HEK293T (cell line): ENCODE measurements around the gene GFY.

Source experiments
- CTCF ChIA-PET: fragments of 350-600 bp; formaldehyde crosslinking; extraction: SDS; loops from one replicate; lab custom pipeline; 2021; ENCODE audit warnings: antibody characterized with exemption, inconsistent platforms; lab: Yijun Ruan, JAX
- POLR2A ChIA-PET: fragments of 350-600 bp; formaldehyde crosslinking; extraction: SDS; loops from one replicate; lab custom pipeline; 2020; ENCODE audit warnings: antibody characterized with exemption, inconsistent platforms; lab: Yijun Ruan, JAX
- DNase-seq: peaks from one replicate; pipeline ENCODE4 v3.0.0; 2012; ENCODE audit warnings: mixed read lengths; ENCODE audit errors: extremely low spot score
- ARNT ChIP-seq: fragments of 450-650 bp; IDR thresholded peaks from 2 replicates; pipeline ENCODE4 v1.6.1; 2017; ENCODE audit warnings: mild to moderate bottlenecking
- BHLHE40 ChIP-seq: fragments of 450-650 bp; IDR thresholded peaks from 2 replicates; pipeline ENCODE4 v1.6.1; 2016; ENCODE audit warnings: mild to moderate bottlenecking, moderate library complexity, borderline replicate concordance
- CTBP1 ChIP-seq: fragments of 450-650 bp; IDR thresholded peaks from 2 replicates; pipeline ENCODE4 v1.6.1; 2016; ENCODE audit warnings: borderline replicate concordance
- ELF4 ChIP-seq: fragments of 450-650 bp; IDR thresholded peaks from 2 replicates; pipeline ENCODE4 v1.6.1; 2017; ENCODE audit warnings: antibody characterized with exemption
- FOXA1 ChIP-seq: fragments of 450-650 bp; IDR thresholded peaks from 2 replicates; pipeline ENCODE4 v1.6.1; 2016; ENCODE audit warnings: mild to moderate bottlenecking
- FOXK2 ChIP-seq: fragments of 450-650 bp; IDR thresholded peaks from 2 replicates; pipeline ENCODE4 v1.6.1; 2016; ENCODE audit warnings: mild to moderate bottlenecking
- FOXM1 ChIP-seq: fragments of 450-650 bp; IDR thresholded peaks from 2 replicates; pipeline ENCODE4 v1.6.1; 2017; ENCODE audit warnings: mild to moderate bottlenecking, borderline replicate concordance
- HDGF ChIP-seq: fragments of 450-650 bp; IDR thresholded peaks from 2 replicates; pipeline ENCODE4 v1.6.1; 2017; ENCODE audit warnings: antibody characterized with exemption, borderline replicate concordance
- L3MBTL2 ChIP-seq: fragments of 450-650 bp; conservative IDR thresholded peaks from 2 replicates; pipeline ENCODE4 v1.6.1; 2016; ENCODE audit warnings: mild to moderate bottlenecking
- LEF1 ChIP-seq: fragments of 450-650 bp; IDR thresholded peaks from 2 replicates; pipeline ENCODE4 v1.6.1; 2017; ENCODE audit warnings: mild to moderate bottlenecking, borderline replicate concordance
- NFRKB ChIP-seq: fragments of 450-650 bp; IDR thresholded peaks from 2 replicates; pipeline ENCODE4 v1.6.1; 2016; ENCODE audit warnings: mild to moderate bottlenecking, moderate library complexity
- PKNOX1 ChIP-seq: fragments of 450-650 bp; IDR thresholded peaks from 2 replicates; pipeline ENCODE4 v1.6.1; 2016
- SP1 ChIP-seq: fragments of 450-650 bp; IDR thresholded peaks from 2 replicates; pipeline ENCODE4 v1.6.1; 2017
- SUZ12 ChIP-seq: fragments of 450-650 bp; IDR thresholded peaks from 2 replicates; pipeline ENCODE4 v1.6.1; 2016; ENCODE audit warnings: mild to moderate bottlenecking
- TARDBP ChIP-seq: fragments of 450-650 bp; IDR thresholded peaks from 2 replicates; pipeline ENCODE4 v1.6.1; 2016
- ZNF384 ChIP-seq: fragments of 450-650 bp; IDR thresholded peaks from 2 replicates; pipeline ENCODE4 v1.6.1; 2016

GFY gene

GRCh38 chr19:49421039-49421877, 3.9 kb upstream of the GFY start:
- TF ChIP-seq L3MBTL2: peak; percentile 64
- peak; percentile 84; the same call in 1 of the 2 replicates for TF ChIP-seq CTBP1
- no peak for TF ChIP-seq SUZ12
- TF ChIP-seq HDGF: no peak
- no peak for TF ChIP-seq LEF1
- TF ChIP-seq NFRKB: no peak
- no peak for TF ChIP-seq ARNT
- TF ChIP-seq BHLHE40: no peak
- DNase-seq: peak; percentile 81
- ChIA-PET POLR2A (interaction anchor here (1.2 to 1.8 kb wide), 2 partner anchors 10 to 32 kb away, joined by 5 to 6 read pairs; partner anchors contain the start of gene ALDH16A1), CTCF (interaction anchor here (0.8 kb wide), 1 partner anchor 14 kb away, joined by 4 read pairs; no protein-coding TSS in a partner anchor)

DNA sequence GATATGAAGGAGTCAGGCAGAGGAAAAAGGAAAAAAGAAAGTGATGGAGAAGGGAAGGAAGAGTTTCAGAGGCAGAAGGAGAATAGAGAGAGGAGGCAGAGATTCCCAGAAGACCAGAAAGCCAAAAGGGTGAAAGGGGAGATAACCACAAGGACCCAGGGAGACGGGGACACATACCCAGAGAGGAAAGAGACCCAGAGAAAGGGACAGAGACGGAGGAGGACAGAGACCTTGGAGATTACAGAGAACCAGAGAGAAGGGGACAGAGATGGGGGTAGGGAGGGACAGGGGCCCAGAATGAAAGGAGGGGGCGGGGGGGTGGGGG, 3.3 kb upstream of the GFY start:
- TF ChIP-seq SUZ12: no peak
- no peak for TF ChIP-seq PKNOX1
- TF ChIP-seq BHLHE40: no peak
- no peak for TF ChIP-seq LEF1
- TF ChIP-seq FOXK2: no peak
- no peak for TF ChIP-seq SP1
- TF ChIP-seq FOXA1: no peak
- TF ChIP-seq FOXM1: no peak
- TF ChIP-seq HDGF: no peak
- no peak for TF ChIP-seq ELF4
- no peak for TF ChIP-seq CTBP1
- no peak for TF ChIP-seq ZNF384
- TF ChIP-seq L3MBTL2: no peak
- no peak for TF ChIP-seq ARNT
- no peak for TF ChIP-seq TARDBP
- no peak for TF ChIP-seq NFRKB
- POLR2A ChIA-PET: interaction anchor here (1.2 to 1.8 kb wide), 2 partner anchors 10 to 31 kb away, joined by 5 to 6 read pairs; partner anchors contain the start of gene ALDH16A1
- CTCF ChIA-PET: interaction anchor here (0.6 to 0.8 kb wide), 3 partner anchors 10 to 30 kb away, joined by 3 to 4 read pairs (median 3); no protein-coding TSS in a partner anchor
- no peak for DNase-seq

- POLR2A ChIA-PET: interaction anchor here (1.2 to 1.8 kb wide), 2 partner anchors 11 to 31 kb away, joined by 5 to 6 read pairs; partner anchors contain the start of gene ALDH16A1
- CTCF ChIA-PET: interaction anchor here (0.6 to 0.8 kb wide), 3 partner anchors 9 to 31 kb away, joined by 3 to 4 read pairs (median 3); no protein-coding TSS in a partner anchor
- DNase-seq: peak; percentile 73
- TF ChIP-seq FOXM1 (no peak), L3MBTL2 (peak; percentile 77)
Measured at GRCh38 chr19:49422407-49423070, 2.6 kb upstream of the GFY start.

GRCh38 chr19:49423071-49423984, 1.9 kb upstream of the GFY start, which contains the start of gene PTH2:
PTH2 (minus strand) TSS chr19:49423441; CDS start chr19:49423339, 102 bp downstream.
- TF ChIP-seq FOXK2: no peak
- CTCF ChIA-PET: no interaction called here
- POLR2A ChIA-PET: interaction anchor here (3.2 kb wide), 1 partner anchor 20 kb away, joined by 13 read pairs; no protein-coding TSS in a partner anchor
- no peak for DNase-seq

GRCh38 chr19:49423985-49424303, 1.2 kb upstream of the GFY start:
- CTCF ChIA-PET: interaction anchor here (0.6 kb wide), 1 partner anchor 122 kb away, joined by 3 read pairs; no protein-coding TSS in a partner anchor
- POLR2A ChIA-PET: interaction anchor here (3.2 kb wide), 1 partner anchor 20 kb away, joined by 13 read pairs; no protein-coding TSS in a partner anchor
- no peak for DNase-seq
- no peak for TF ChIP-seq TARDBP
- TF ChIP-seq L3MBTL2: no peak
- no peak for TF ChIP-seq SUZ12
- no peak for TF ChIP-seq ELF4
- TF ChIP-seq HDGF: no peak
- TF ChIP-seq CTBP1: no peak
- no peak for TF ChIP-seq FOXM1
- no peak for TF ChIP-seq NFRKB
- no peak for TF ChIP-seq LEF1
- no peak for TF ChIP-seq ZNF384
- TF ChIP-seq PKNOX1: no peak
- TF ChIP-seq SP1: no peak
- no peak for TF ChIP-seq FOXK2
